HEK293 (cell line): Measurements from ENCODE around the gene PABPN1L.

Experiments used
- BCL11A ChIP-seq: fragments of 450-650 bp; formaldehyde crosslinking; IDR thresholded peaks from 2 replicates; pipeline ENCODE4 v1.5.1; 2016; ENCODE audit warnings: low read depth, missing biosample characterization, missing genetic modification characterization
- BCL11B ChIP-seq: fragments of 450-650 bp; formaldehyde crosslinking; IDR thresholded peaks from 2 replicates; pipeline ENCODE4 v1.5.1; 2016; ENCODE audit warnings: low read depth, missing biosample characterization, missing genetic modification characterization
- CTCF ChIP-seq: fragments of 450-650 bp; formaldehyde crosslinking; IDR thresholded peaks from 2 replicates; pipeline ENCODE4 v1.5.1; 2016; ENCODE audit warnings: missing biosample characterization, missing genetic modification characterization
- KLF8 ChIP-seq: fragments of 450-650 bp; formaldehyde crosslinking; IDR thresholded peaks from 2 replicates; pipeline ENCODE4 v1.5.1; 2016; ENCODE audit warnings: missing biosample characterization, missing genetic modification characterization
- PRDM1 ChIP-seq: fragments of 450-650 bp; formaldehyde crosslinking; IDR thresholded peaks from 2 replicates; pipeline ENCODE4; 2016; ENCODE audit warnings: missing biosample characterization, missing genetic modification characterization
- SETDB1 ChIP-seq: IDR thresholded peaks from one replicate; pipeline ENCODE4 v1.6.1; 2017; ENCODE audit warnings: mild to moderate bottlenecking, low read length, moderate library complexity, mixed read lengths; ENCODE audit not compliant: insufficient read length
- SP2 ChIP-seq: fragments of 450-650 bp; formaldehyde crosslinking; IDR thresholded peaks from 2 replicates; pipeline ENCODE4 v1.5.1; 2016; ENCODE audit warnings: missing biosample characterization, missing genetic modification characterization
- SP3 ChIP-seq: fragments of 450-650 bp; formaldehyde crosslinking; IDR thresholded peaks from 2 replicates; pipeline ENCODE4 v1.5.1; 2016; ENCODE audit warnings: missing biosample characterization, missing genetic modification characterization
- YY2 ChIP-seq: fragments of 450-650 bp; formaldehyde crosslinking; IDR thresholded peaks from 2 replicates; pipeline ENCODE4 v1.5.1; 2016; ENCODE audit warnings: missing biosample characterization, missing genetic modification characterization
- ZBTB11 ChIP-seq: fragments of 450-650 bp; formaldehyde crosslinking; conservative IDR thresholded peaks from 2 replicates; pipeline ENCODE4 v1.5.1; 2016; ENCODE audit warnings: low read depth, missing biosample characterization, missing genetic modification characterization
- ZBTB44 ChIP-seq: fragments of 450-650 bp; IDR thresholded peaks from 2 replicates; pipeline ENCODE4 v1.5.1; 2018; ENCODE audit warnings: missing biosample characterization, mild to moderate bottlenecking, missing genetic modification characterization
- ZBTB8A ChIP-seq: fragments of 450-650 bp; formaldehyde crosslinking; IDR thresholded peaks from 2 replicates; pipeline ENCODE4 v1.5.1; 2016; ENCODE audit warnings: missing biosample characterization, missing genetic modification characterization
- ZFP3 ChIP-seq: fragments of 450-650 bp; formaldehyde crosslinking; IDR thresholded peaks from 2 replicates; pipeline ENCODE4 v1.5.1; 2016; ENCODE audit warnings: low read depth, missing biosample characterization, missing genetic modification characterization
- ZFP69B ChIP-seq: fragments of 450-650 bp; formaldehyde crosslinking; IDR thresholded peaks from 2 replicates; pipeline ENCODE4 v1.5.1; 2016; ENCODE audit warnings: missing biosample characterization, missing genetic modification characterization
- ZNF157 ChIP-seq: fragments of 450-650 bp; formaldehyde crosslinking; IDR thresholded peaks from 2 replicates; pipeline ENCODE4 v1.5.1; 2016; ENCODE audit warnings: missing biosample characterization, missing genetic modification characterization
- ZNF274 ChIP-seq, 2 experiments: fragments of 200-500 bp in 1 of 2; fragments of 450-650 bp in 1 of 2; sonication (Bioruptor generic) in 1 of 2; formaldehyde crosslinking in 1 of 2; IDR thresholded peaks; 2 replicates each; pipeline versions ENCODE4 v1.5.1 to v1.6.1; 2014 to 2016; ENCODE audit warnings: borderline replicate concordance in 1 of 2, inconsistent platforms in 1 of 2, low read length in 1 of 2, missing biosample characterization in 1 of 2, missing genetic modification characterization in 1 of 2
- ZNF292 ChIP-seq: fragments of 450-650 bp; formaldehyde crosslinking; IDR thresholded peaks from 2 replicates; pipeline ENCODE4 v1.5.1; 2016; ENCODE audit warnings: low read depth, missing biosample characterization, missing genetic modification characterization, borderline replicate concordance
- ZNF302 ChIP-seq: fragments of 450-650 bp; formaldehyde crosslinking; IDR thresholded peaks from 2 replicates; pipeline ENCODE4 v1.5.1; 2016; ENCODE audit warnings: missing biosample characterization, missing genetic modification characterization, low read depth
- ZNF391 ChIP-seq: fragments of 450-650 bp; formaldehyde crosslinking; IDR thresholded peaks from 2 replicates; pipeline ENCODE4 v1.5.1; 2016; ENCODE audit warnings: low read depth, missing biosample characterization, missing genetic modification characterization, borderline replicate concordance
- ZNF513 ChIP-seq: fragments of 450-650 bp; IDR thresholded peaks from 2 replicates; pipeline ENCODE4 v1.5.1; 2018; ENCODE audit warnings: missing biosample characterization, missing genetic modification characterization
- ZNF623 ChIP-seq: fragments of 450-650 bp; formaldehyde crosslinking; IDR thresholded peaks from 2 replicates; pipeline ENCODE4 v1.5.1; 2016; ENCODE audit warnings: missing biosample characterization, missing genetic modification characterization
- ZNF658 ChIP-seq: fragments of 450-650 bp; formaldehyde crosslinking; IDR thresholded peaks from 2 replicates; pipeline ENCODE4; 2016; ENCODE audit warnings: missing biosample characterization, missing genetic modification characterization
- ZNF791 ChIP-seq: fragments of 450-650 bp; formaldehyde crosslinking; IDR thresholded peaks from 2 replicates; pipeline ENCODE4 v1.5.1; 2016; ENCODE audit warnings: missing biosample characterization, missing genetic modification characterization

The PABPN1L gene

GRCh38 chr16:88856828-88857727, 9.4 kb downstream of the PABPN1L start, which contains the start of the genes GALNS and TRAPPC2L (continued):
- TF ChIP-seq KLF8 (peak; percentile 66), ZNF157 (0 out of 2 replicates have a peak, but pooled peaks have one; percentile 27), ZFP69B (0 out of 2 replicates have a peak, but pooled peaks have one; percentile 27), ZNF391 (tag by site-specific recombination) (peak; percentile 42; the same call in 1 of the 2 replicates), SP3 (tag by site-specific recombination) (peak; percentile 78), ZNF513 (tag by site-specific recombination) (no peak), ZNF292 (no peak), BCL11B (tag by site-specific recombination) (no peak), PRDM1 (tag by site-specific recombination) (no peak), ZBTB44 (tag by site-specific recombination) (peak; percentile 18; the same call in 1 of the 2 replicates), ZNF791 (tag by site-specific recombination) (0 out of 2 replicates have a peak, but pooled peaks have one; percentile 6), ZNF302 (tag by site-specific recombination) (no peak), YY2 (tag by site-specific recombination) (peak; percentile 94), CTCF (tag by site-specific recombination) (no peak), SETDB1 (no peak), ZBTB11 (peak; percentile 25; the same call in 1 of the 2 replicates), SP2 (tag by site-specific recombination) (peak; percentile 81), BCL11A (tag by site-specific recombination) (no peak), ZFP3 (tag by site-specific recombination) (no peak), ZNF658 (tag by site-specific recombination) (no peak), ZNF623 (tag by site-specific recombination) (no peak), ZBTB8A (tag by site-specific recombination) (0 out of 2 replicates have a peak, but pooled peaks have one; percentile 19), ZNF274 (IDR thresholded peaks at IDR 0.05; ENCODE audit: low read length) (no peak), ZNF274 (tag by site-specific recombination; IDR thresholded peaks at IDR 0.05; ENCODE audit: borderline replicate concordance) (no peak)
